Activated naive CD4-positive, alpha-beta T cell treated with anti-CD3 and anti-CD28 coated beads, Interleukin-2, amount 50 U/mL, for 72 hours (primary cell): ENCODE data around the gene SORL1. TPM values are rescaled to one million over a fixed set of nuclear protein-coding genes. Genes with fewer than 3 reads are reported as not detected.

Source experiments
- ATAC-seq, 2 donors: fragments of 150-1000 bp; cut with Tn5 transposase; 2 replicates each; pipeline ENCODE4 v1.10.0; 2021; ENCODE audit warnings: mild to moderate bottlenecking in 2 of 2, moderate library complexity in 2 of 2
- DNase-seq, 2 donors: peaks; one replicate each; pipeline ENCODE4 v3.0.0; 2021 to 2022; ENCODE audit warnings: low spot score in 2 of 2
- H3K27ac Mint-ChIP-seq, 2 donors: one replicate each; pipeline ENCODE4 v1.8.0; 2022; ENCODE audit warnings: mild to moderate bottlenecking in 2 of 2, mixed read lengths in 2 of 2
- H3K36me3 Mint-ChIP-seq, 2 donors: one replicate each; pipeline ENCODE4 v1.8.0; 2022; ENCODE audit warnings: mixed read lengths in 2 of 2
- H3K9me3 Mint-ChIP-seq, 2 donors: one replicate each; pipeline ENCODE4 v1.8.0; 2022; ENCODE audit warnings: mixed read lengths in 2 of 2
- total RNA-seq, 2 donors: library from RNA; stranded (reverse); gene quantifications; one replicate each; pipeline ENCODE4 v1.2.3, GENCODE V29; 2022

SORL1 gene
- total RNA-seq, 2 donors from 2014 or later: 90.4 to 139 TPM

- peaks cover 52 to 76% of the 10 kb centered on the region in 2 donors for H3K36me3 Mint-ChIP-seq
- DNase-seq: no peak
- H3K9me3 Mint-ChIP-seq: peaks cover 0 to 9% of the 10 kb centered on the region in 2 donors
- peak; percentile 77 to 80 for ATAC-seq
- peak overlapping the region; percentile 62 to 81 for H3K27ac Mint-ChIP-seq
These were observed 69.3 kb downstream of the SORL1 start for GRCh38 chr11:121521145-121522042.

- peaks cover 0 to 9% of the 10 kb centered on the region in 2 donors for H3K9me3 Mint-ChIP-seq
- peak; percentile 67 to 74 for ATAC-seq
These were observed 70.2 kb downstream of the SORL1 start for GRCh38 chr11:121522043-121522941.

GRCh38 chr11:121523581-121524232, 71.6 kb downstream of the SORL1 start:
- Mint-ChIP-seq H3K9me3 (peaks cover 0 to 9% of the 10 kb centered on the region in 2 donors), H3K36me3 (peaks cover 40 to 65% of the 10 kb centered on the region in 2 donors), H3K27ac (peak overlapping the region in 1 of 2 donors; percentile 30)
- DNase-seq: no peak
- no peak for ATAC-seq

More at GRCh38 chr11:121522043-121522941, 70.2 kb downstream of the SORL1 start:
- H3K27ac Mint-ChIP-seq: peak overlapping the region; percentile 16 to 81
- H3K36me3 Mint-ChIP-seq: peaks cover 52 to 74% of the 10 kb centered on the region in 2 donors
- no peak for DNase-seq

GRCh38 chr11:121524233-121524631, 72.1 kb downstream of the SORL1 start:
- Mint-ChIP-seq H3K9me3 (peaks cover 0 to 9% of the 10 kb centered on the region in 2 donors), H3K27ac (peak overlapping the region in 1 of 2 donors; percentile 30), H3K36me3 (peaks cover 40 to 67% of the 10 kb centered on the region in 2 donors)
- ATAC-seq: no peak
- DNase-seq: no peak

- DNase-seq (no peak), ATAC-seq (no peak)
- Mint-ChIP-seq H3K9me3 (peaks cover 3 to 14% of the 10 kb centered on the region in 2 donors), H3K27ac (no peak overlapping the region), H3K36me3 (peaks cover 38 to 67% of the 10 kb centered on the region in 2 donors)
These were observed 73.3 kb downstream of the SORL1 start for GRCh38 chr11:121525376-121525775.

GRCh38 chr11:121530257-121530656, 78.1 kb downstream of the SORL1 start:
- Mint-ChIP-seq H3K9me3 (peaks cover 7 to 13% of the 10 kb centered on the region in 2 donors), H3K36me3 (peaks cover 35 to 47% of the 10 kb centered on the region in 2 donors), H3K27ac (no peak overlapping the region)
- no peak for DNase-seq
- ATAC-seq: no peak

GRCh38 chr11:121533601-121534000, 81.5 kb downstream of the SORL1 start:
- DNase-seq: no peak
- Mint-ChIP-seq H3K9me3 (peaks cover 7 to 13% of the 10 kb centered on the region in 2 donors), H3K36me3 (peaks cover 27 to 37% of the 10 kb centered on the region in 2 donors), H3K27ac (no peak overlapping the region)
- no peak for ATAC-seq

- peak; percentile 53 to 65 for ATAC-seq
- H3K36me3 Mint-ChIP-seq: peaks cover 27 to 29% of the 10 kb centered on the region in 2 donors
- DNase-seq: no peak
- peak overlapping the region in 1 of 2 donors; percentile 43 for H3K27ac Mint-ChIP-seq
- peaks cover 7 to 13% of the 10 kb centered on the region in 2 donors for H3K9me3 Mint-ChIP-seq
These were observed 82.3 kb downstream of the SORL1 start for GRCh38 chr11:121534131-121535093.

- ATAC-seq: no peak
- peak overlapping the region in 1 of 2 donors; percentile 43 for H3K27ac Mint-ChIP-seq
- H3K36me3 Mint-ChIP-seq: peaks cover 21 to 24% of the 10 kb centered on the region in 2 donors
- H3K9me3 Mint-ChIP-seq: peaks cover 5 to 6% of the 10 kb centered on the region in 2 donors
- DNase-seq: no peak
These were observed 83.1 kb downstream of the SORL1 start for GRCh38 chr11:121535129-121535796.

- DNase-seq: no peak
- Mint-ChIP-seq H3K27ac (peak overlapping the region in 1 of 2 donors; percentile 43), H3K9me3 (no peaks in the 10 kb centered on the region), H3K36me3 (peaks cover 12 to 19% of the 10 kb centered on the region in 2 donors)
- ATAC-seq: no peak
These were observed 84.0 kb downstream of the SORL1 start for GRCh38 chr11:121536126-121536525.

GRCh38 chr11:121538054-121538453, 85.9 kb downstream of the SORL1 start:
- peak; percentile 69 to 82 for ATAC-seq
- peaks cover 17 to 18% of the 10 kb centered on the region in 2 donors for H3K36me3 Mint-ChIP-seq
- H3K27ac Mint-ChIP-seq: no peak overlapping the region
- no peaks in the 10 kb centered on the region for H3K9me3 Mint-ChIP-seq
- no peak for DNase-seq

- DNase-seq (no peak), ATAC-seq (no peak)
- Mint-ChIP-seq H3K9me3 (no peaks in the 10 kb centered on the region), H3K27ac (no peak overlapping the region), H3K36me3 (peaks cover 18 to 28% of the 10 kb centered on the region in 2 donors)
These were observed 86.9 kb downstream of the SORL1 start for GRCh38 chr11:121539000-121539399.

- Mint-ChIP-seq H3K9me3 (no peaks in the 10 kb centered on the region), H3K36me3 (peaks cover 28 to 41% of the 10 kb centered on the region in 2 donors), H3K27ac (no peak overlapping the region)
- DNase-seq (no peak), ATAC-seq (peak; percentile 46 to 55)
These were observed 88.5 kb downstream of the SORL1 start for GRCh38 chr11:121540627-121541026.

GRCh38 chr11:121543836-121544380, 91.8 kb downstream of the SORL1 start:
- DNase-seq (no peak), ATAC-seq (no peak)
- Mint-ChIP-seq H3K27ac (peak overlapping the region; percentile 3 to 29), H3K36me3 (peaks cover 34 to 55% of the 10 kb centered on the region in 2 donors), H3K9me3 (no peaks in the 10 kb centered on the region)
